Loucy (cell line): ENCODE measurements around the gene LGALS14.

Experiments used
- EZH2phosphoT487 ChIP-seq: fragments of 200-600 bp; IDR thresholded peaks from 2 replicates; pipeline ENCODE4 v1.6.1; 2018; ENCODE audit warnings: antibody characterized with exemption, mild to moderate bottlenecking, moderate library complexity, borderline replicate concordance
- TF ChIP-seq, protein P1 (sequence below): fragments of 200-600 bp; sonication (generic); conservative IDR thresholded peaks from 2 replicates; pipeline ENCODE4 v1.5.1; 2014; ENCODE audit warnings: mild to moderate bottlenecking, antibody characterized with exemption, low read length

DNA sequence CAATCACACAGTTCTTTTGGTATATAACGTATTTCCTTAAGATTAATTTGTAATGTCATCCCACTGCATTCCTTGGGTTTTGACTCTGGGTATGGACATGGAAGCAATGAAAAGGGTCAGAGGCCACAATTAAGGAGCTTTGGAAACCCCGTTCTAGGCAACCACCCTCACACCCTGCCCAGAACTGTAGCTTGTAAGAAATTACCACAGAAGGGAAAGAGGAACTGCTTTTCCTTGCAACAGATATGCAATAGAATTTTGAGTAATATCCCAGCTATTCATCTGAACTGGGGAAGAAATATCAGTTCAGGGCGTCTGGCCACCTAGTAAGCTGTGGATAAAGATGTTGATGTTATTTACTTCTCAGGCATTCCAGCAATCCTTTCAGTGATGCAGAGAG is 34.5 kb downstream of the LGALS14 start:
- TF ChIP-seq, protein P1, sequence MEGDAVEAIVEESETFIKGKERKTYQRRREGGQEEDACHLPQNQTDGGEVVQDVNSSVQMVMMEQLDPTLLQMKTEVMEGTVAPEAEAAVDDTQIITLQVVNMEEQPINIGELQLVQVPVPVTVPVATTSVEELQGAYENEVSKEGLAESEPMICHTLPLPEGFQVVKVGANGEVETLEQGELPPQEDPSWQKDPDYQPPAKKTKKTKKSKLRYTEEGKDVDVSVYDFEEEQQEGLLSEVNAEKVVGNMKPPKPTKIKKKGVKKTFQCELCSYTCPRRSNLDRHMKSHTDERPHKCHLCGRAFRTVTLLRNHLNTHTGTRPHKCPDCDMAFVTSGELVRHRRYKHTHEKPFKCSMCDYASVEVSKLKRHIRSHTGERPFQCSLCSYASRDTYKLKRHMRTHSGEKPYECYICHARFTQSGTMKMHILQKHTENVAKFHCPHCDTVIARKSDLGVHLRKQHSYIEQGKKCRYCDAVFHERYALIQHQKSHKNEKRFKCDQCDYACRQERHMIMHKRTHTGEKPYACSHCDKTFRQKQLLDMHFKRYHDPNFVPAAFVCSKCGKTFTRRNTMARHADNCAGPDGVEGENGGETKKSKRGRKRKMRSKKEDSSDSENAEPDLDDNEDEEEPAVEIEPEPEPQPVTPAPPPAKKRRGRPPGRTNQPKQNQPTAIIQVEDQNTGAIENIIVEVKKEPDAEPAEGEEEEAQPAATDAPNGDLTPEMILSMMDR: no peak
- no peak for TF ChIP-seq EZH2phosphoT487
